Activated gamma-delta T cell treated with Interleukin-2 at 50 U/mL for 16 hours (primary cell): ENCODE measurements around the gene CLDN19.
A peak's percentile ranks its signal among the peaks of the same experiment; 100 is the strongest.
"Not testable (repeated sequence)": the region's sequence is repeated elsewhere in the genome, so short reads cannot be mapped to it uniquely, and the experiment has no call there.

ENCODE experiments used
- DNase-seq: peaks from one replicate; pipeline ENCODE4 v3.0.0-alpha.2; 2020

Gene CLDN19

GRCh38 chr1:42758641-42759040 lies 18.6 kb upstream of the CLDN19 start:
- no peak for DNase-seq

GRCh38 chr1:42757892-42758275 lies 17.8 kb upstream of the CLDN19 start:
- DNase-seq, result no peak

- no peak for DNase-seq
Observed at GRCh38 chr1:42756956-42757891, 17.2 kb upstream of the CLDN19 start.

DNA sequence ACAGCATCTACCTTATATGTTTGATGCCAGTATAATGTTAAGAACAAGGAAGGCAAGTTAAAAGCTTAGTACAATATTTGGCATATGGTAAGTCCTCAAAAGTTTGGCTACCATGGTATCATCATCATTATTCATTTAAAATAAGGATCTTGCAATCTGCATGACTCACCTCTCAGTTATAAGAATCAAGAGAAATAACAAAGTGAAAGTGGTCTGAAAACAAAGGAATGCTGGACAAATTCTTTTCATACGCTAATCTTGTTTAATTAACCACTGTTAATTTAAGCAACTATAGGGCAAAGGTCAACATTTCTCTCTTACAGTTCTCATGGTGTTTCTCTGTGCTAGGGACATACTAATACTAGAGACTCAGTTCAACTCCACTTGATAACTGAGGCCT lies 13.0 kb upstream of the CLDN19 start:
- no peak for DNase-seq

GRCh38 chr1:42752284-42752683 lies 12.2 kb upstream of the CLDN19 start:
- DNase-seq, result no peak

DNA sequence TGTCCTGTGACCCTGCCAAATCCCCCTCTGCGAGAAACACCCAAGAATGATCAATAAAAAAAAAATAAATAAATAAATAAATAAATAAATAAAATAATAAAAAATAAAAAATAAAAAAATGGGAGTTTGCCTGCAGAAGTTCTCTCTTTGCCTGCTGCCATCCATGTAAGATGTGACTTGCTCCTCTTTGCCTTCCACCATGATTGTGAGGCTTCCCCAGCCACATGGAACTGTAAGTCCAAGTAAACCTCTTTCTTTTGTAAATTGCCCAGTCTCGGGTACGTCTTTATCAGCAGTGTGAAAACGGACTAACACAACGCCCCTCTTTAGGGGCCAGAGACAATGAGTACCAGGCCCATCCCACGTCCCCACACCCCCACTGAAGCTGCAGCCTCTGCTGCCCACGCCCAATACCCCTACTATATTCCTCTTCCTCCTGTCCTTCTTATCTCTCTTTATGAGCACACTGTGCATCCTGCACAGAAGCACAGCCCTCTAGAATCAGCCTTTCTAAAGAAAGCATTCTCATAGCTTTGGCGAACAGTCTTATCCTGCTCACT lies 11.6 kb upstream of the CLDN19 start:
- not testable (repeated sequence) for DNase-seq

DNA sequence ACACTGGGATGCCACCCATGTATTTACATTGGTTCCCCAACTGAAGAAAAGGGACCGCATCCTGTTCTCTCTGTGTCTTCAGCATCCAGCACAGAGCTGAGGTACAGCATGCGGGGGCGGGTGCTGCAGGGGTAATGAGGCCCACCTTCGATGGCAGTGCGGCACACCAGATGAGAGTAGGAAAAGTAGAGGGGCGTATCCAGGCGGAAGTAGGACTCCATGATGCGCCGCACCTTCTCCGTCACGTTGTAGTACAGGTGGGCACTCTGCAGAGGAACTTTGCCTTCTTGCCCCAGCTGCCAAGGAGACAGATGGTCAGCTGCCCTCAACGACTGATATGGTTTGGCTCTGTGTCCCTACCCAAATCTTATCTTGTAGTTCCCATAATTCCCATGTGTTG lies 10.0 kb upstream of the CLDN19 start:
- no peak for DNase-seq

DNA sequence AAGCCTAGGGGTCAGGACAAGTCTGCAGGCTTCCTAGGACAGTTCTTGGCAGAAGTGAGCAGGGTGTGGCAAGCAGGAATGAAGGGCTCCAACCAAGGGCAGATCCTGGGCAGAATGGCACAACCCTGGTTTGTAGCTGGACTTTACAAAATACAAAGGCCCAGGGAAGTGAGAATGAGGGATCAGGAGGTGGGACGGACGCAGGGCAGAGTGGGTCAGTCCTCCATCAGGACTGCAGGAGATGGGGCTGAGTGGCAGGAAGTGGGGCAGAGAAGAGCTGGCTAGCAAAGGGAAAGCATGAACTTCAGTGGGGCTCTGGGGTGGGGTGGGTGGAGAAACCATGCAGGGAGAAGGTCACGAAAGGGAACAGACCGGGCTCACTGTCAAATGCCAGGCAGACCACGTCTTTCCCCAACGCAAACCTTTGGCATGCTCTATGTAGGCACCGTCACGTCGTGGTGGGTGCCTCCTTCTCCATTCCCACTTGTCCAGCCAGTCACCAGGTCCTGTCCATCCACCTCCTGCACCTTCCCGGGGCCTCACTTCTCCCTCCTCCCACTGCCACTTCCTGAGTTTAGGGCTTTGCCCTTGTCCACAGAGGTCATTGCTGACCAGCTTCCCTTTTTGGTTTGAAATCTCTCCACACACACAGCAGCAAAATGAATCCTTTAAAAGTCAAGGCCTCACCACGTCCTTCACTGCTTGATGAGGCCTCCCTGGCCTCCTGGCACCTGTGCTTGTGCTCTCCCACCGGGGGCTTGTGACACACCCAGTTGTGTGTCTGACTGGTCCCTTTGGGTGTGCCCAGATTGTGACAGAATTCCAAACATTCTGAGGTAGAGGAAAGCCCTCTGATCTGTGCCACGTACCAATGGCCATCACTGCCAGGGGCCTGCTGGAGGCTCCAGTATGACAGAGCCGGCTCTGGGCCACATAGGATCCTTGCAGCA lies 8.7 kb upstream of the CLDN19 start:
- no peak for DNase-seq

DNA sequence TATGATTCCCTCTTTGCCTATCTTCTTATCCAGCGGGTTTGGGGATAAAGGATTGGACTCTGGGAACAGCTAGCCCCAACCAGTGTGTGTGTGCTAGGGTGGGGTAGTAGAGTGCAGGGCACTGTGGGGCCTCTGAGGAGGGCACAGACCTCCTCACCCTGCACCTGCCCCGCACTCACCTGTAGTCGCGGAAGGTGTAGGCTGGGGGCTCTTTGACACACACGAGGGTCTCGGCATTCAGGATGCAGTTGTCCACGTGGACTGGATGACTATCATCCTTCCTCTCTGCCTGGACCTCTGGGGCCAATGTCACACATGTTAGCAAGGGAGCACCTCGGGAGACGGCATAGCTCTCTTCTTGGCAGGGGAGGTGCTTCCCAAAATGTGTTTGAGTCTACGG lies 8.0 kb upstream of the CLDN19 start:
- no peak for DNase-seq

- DNase-seq, result peak; percentile 41
Observed at GRCh38 chr1:42747125-42747524, 7.1 kb upstream of the CLDN19 start.

- no peak for DNase-seq
Observed at GRCh38 chr1:42746436-42747105, 6.5 kb upstream of the CLDN19 start.

DNA sequence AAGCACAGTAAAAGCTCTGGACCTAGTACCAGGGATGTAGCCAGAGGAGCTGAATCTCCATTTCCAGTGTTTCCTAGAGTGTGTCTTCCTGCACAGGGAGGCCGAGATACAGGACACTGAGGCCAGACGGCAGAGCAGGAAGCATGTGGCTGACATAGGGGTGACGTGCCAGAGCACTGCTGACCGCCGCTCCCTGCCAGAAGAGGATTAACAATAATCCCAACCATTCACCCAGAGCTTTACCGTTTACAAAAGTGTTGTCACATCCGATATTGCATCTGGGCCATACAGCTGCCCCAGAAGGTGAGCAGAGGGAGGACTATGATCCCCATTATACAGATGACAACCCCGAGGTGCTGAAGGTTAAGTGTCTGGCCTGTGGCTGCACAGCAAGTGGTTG lies 5.8 kb upstream of the CLDN19 start:
- DNase-seq, result no peak

- no peak for DNase-seq
Observed at GRCh38 chr1:42744148-42744413, 4.0 kb upstream of the CLDN19 start.

DNA sequence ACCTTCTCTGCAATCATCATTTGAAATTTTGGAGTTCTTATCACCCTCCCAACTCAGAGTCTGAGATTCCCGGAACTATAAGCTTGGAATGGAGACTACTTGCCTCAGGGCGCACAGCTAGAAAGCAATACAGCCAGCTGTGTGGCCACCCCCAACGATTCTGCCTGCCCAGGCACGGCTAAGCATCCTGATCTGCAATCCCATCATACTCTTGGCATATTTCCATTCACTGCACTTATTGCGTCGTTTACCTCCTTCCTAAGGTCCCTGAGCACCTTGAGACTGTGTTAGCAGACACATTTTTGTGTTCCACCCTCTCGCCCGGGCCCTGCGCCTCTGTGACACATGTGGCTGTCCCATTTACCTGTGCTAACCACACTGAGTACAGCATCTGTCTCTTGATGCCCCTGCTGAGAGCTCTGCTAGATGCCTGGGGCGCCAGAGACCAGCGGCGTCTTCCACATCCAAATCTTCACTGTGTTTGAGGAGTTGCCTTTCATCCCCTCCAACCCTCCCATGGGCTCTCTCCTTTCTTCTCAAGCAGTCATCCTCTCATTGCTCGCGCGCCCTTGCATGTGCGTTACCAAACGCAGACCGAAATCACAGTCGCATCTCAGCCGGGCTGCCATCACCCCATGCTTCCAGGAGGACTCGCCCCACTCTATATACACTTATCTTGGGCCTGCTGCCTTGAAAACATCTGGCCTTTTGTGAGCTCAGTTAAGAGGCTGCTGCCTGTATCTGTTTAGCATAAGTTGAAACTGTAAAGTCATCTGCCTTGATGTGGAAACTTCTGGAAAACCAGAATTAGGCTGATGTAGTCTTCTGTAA lies 3.5 kb upstream of the CLDN19 start:
- DNase-seq, result no peak

GRCh38 chr1:42742617-42743316 lies 2.7 kb upstream of the CLDN19 start:
- DNase-seq, result no peak

GRCh38 chr1:42742141-42742540 lies 2.1 kb upstream of the CLDN19 start:
- DNase-seq, result no peak

GRCh38 chr1:42741706-42742105 lies 1.7 kb upstream of the CLDN19 start:
- DNase-seq, result no peak

DNA sequence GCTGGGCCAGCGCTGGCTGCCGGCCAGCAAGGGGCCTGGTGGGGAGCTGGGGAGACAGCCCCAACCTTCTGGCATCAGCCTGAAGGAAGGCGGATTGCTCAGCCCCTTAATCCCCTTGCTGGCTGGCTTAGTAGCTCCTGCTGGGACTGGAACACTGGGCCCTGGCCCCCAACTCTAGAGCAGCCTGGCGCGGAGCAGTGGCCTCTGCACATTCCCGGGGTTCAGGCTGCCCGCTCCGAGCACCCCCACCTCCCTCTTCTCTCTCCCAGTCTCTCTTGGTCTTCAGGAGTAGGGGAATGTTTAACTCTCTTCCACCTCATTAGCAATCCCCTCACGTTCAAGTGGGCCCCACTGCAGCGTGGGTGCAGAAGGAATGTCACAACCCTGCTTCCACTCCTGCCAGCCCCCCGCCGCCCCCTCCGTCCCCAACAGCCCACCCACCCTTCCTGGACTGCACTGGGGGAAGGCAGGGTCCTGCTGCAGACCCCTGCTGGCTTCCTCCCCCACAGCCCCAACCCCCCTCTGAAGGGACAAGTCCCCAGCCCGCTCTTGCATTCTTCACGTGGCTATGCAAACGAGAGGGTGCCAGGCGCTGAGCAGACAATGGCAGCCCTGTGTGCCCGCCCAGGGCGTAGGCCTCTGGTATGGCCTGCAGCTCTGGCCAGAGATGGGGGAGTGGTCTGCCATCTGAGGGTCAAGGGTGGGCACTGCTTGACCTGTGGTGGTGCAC lies 980 bp upstream of the CLDN19 start:
- no peak for DNase-seq

- no peak for DNase-seq
Observed at GRCh38 chr1:42738678-42739226, 1.3 kb downstream of the CLDN19 start.

DNA sequence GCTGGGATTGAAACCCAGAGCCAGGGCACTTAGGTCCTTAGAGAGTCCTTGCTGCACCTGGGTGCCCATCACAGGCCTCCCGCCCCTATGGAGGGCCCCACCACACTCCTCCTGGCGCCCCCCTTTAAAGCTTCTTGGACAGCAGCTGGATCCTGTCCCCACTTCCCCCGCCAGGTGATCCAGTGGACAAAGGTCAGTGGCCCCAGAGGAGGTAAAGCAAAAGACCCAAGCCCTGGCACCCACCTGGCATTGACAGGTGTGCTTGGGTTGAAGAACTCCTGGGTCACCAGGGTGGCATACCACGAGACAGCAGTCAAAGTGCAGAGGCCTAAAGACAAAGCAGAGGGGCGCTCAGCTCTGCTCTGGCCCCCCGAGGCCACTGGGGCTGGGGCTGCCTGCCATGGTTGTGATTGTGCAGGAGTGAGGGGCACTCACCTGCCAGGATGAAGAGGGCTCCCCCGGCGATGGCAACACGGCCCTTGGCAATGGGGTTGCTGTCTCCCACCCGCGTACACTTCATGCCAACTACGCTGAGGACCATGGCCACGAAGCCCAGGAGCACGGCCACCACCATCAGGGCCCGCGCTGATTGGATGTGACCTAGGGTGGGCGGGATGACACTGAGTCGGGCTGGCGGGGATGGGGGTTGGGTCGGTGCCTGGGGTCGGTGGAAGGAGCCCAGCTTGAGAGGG lies 1.9 kb downstream of the CLDN19 start:
- DNase-seq, result no peak
